22Rv1 (cell line): ENCODE data around the gene CASTOR1.

ENCODE experiments used
- CTCF ChIP-seq: fragments of 450-650 bp; IDR thresholded peaks from 2 replicates; pipeline ENCODE4 v1.5.1; 2017; ENCODE audit warnings: mild to moderate bottlenecking
- ZFX ChIP-seq: fragments of 450-650 bp; IDR thresholded peaks from 2 replicates; pipeline ENCODE4 v1.6.1; 2017; ENCODE audit warnings: antibody characterized with exemption, borderline replicate concordance

GRCh38 chr22:30268331-30268730 is 21.0 kb downstream of the CASTOR1 start:
- TF ChIP-seq CTCF (no peak), ZFX (no peak)
